Measurements from ENCODE around the gene MOB3B.

MOB3B gene

DNA sequence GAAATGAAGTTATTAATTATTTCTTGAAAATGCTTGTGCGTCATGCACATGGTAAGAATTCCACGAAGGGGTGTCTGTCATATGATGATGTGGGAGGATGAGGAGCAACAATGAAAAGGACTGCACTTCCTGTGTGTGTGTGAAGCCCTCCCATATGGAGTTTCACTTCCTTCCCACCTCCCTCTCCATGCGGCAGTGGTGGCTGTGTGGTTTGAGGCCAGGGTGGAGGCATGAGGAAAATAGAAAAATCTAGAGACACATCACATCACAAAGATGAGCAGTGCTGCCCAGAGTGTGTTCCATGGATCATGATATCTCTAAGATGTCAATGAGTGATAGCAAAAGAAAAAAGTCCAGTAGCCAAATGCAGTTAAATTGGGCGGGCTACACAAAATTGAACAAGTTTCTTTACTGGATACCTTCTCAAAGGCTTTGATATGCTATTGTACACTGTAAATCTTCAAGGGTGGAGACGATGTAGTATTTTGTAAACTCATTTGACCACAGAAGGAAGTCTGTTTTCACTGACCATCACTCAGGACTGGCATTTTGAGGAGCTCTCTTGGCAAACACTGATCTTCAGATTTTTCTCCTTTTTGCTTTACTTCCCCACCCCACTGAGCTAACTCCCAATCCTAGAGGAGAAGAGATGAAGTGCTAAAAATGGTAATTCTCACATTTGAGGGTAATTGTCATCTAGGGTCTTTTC, 177.0 kb downstream of the MOB3B start:
- TF ChIP-seq TAF1 (IDR thresholded peaks at IDR 0.05; ENCODE audit: borderline replicate concordance, insufficient read depth, low read length) (no peak), FOXP2 (optimal IDR thresholded peaks at IDR 0.05; ENCODE audit: borderline replicate concordance, extremely low read depth, extremely low read length, insufficient read depth) (no peak), SIN3A (IDR thresholded peaks at IDR 0.05; ENCODE audit: borderline replicate concordance, insufficient read depth, low read length) (no peak)
- TF ChIP-seq, protein P1, sequence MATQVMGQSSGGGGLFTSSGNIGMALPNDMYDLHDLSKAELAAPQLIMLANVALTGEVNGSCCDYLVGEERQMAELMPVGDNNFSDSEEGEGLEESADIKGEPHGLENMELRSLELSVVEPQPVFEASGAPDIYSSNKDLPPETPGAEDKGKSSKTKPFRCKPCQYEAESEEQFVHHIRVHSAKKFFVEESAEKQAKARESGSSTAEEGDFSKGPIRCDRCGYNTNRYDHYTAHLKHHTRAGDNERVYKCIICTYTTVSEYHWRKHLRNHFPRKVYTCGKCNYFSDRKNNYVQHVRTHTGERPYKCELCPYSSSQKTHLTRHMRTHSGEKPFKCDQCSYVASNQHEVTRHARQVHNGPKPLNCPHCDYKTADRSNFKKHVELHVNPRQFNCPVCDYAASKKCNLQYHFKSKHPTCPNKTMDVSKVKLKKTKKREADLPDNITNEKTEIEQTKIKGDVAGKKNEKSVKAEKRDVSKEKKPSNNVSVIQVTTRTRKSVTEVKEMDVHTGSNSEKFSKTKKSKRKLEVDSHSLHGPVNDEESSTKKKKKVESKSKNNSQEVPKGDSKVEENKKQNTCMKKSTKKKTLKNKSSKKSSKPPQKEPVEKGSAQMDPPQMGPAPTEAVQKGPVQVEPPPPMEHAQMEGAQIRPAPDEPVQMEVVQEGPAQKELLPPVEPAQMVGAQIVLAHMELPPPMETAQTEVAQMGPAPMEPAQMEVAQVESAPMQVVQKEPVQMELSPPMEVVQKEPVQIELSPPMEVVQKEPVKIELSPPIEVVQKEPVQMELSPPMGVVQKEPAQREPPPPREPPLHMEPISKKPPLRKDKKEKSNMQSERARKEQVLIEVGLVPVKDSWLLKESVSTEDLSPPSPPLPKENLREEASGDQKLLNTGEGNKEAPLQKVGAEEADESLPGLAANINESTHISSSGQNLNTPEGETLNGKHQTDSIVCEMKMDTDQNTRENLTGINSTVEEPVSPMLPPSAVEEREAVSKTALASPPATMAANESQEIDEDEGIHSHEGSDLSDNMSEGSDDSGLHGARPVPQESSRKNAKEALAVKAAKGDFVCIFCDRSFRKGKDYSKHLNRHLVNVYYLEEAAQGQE (IDR thresholded peaks at IDR 0.05; ENCODE audit: insufficient read depth in 1 of 2, low read depth in 2 of 2, low read length in 2 of 2): no peak

DNA sequence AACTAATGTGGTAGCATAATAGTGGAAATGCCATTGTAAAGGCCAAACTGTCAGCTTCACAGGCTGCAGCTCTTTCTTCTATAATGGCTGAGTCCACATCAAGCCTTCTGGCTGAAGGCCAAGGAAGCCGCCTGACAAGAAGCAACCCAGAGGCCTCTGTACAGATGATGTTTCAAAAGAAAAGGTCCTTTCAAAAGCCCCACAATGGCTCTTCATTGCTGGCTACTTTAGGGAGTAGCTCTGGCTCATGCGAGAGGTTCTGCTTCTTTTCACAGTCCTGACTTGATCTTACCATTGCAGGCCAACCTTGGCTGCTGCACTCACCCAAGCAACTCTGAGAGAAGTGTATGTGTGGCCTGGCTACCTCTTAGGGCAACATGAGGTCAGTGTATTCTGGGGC, 178.2 kb downstream of the MOB3B start:
- TF ChIP-seq SIN3A (IDR thresholded peaks at IDR 0.05; ENCODE audit: borderline replicate concordance, insufficient read depth, low read length): no peak
- TF ChIP-seq POLR2AphosphoS5 (IDR thresholded peaks at IDR 0.05; ENCODE audit: low read depth, low read length): no peak
- TF ChIP-seq, protein P1 (IDR thresholded peaks at IDR 0.05; ENCODE audit: insufficient read depth in 1 of 2, low read depth in 2 of 2, low read length in 2 of 2): no peak
- no peak for TF ChIP-seq FOXP2 (optimal IDR thresholded peaks at IDR 0.05; ENCODE audit: borderline replicate concordance, extremely low read depth, extremely low read length, insufficient read depth)
- no peak for TF ChIP-seq TAF1 (IDR thresholded peaks at IDR 0.05; ENCODE audit: borderline replicate concordance, insufficient read depth, low read length)

DNA sequence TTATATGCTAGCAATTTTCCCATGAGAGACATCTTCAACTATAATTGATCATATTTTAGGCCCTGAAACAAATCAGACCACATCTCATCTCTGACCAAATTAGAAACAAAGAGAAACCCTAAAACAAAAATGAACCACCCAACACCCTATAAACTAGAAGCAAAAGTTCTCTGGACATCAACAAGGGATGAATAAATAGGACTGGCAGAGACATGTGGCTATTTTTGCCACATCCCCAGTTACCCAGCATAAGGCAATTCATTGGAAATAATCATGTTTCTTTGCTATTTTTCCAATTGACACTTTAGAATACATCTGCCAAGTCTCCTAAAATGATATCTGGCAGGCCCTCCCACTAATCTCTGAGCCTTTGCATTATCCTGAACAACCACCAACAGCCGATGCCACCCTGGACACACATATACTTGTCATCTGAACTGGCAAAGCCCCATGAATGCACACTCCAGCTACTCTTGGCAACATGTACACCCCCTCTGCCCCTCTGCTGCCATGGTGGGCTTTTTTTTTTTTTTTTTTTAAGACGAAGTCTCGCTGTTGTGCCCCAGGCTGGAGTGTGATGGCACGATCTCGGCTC, 179.1 kb downstream of the MOB3B start:
- TF ChIP-seq POLR2AphosphoS5 (IDR thresholded peaks at IDR 0.05; ENCODE audit: low read depth, low read length) (no peak), TAF1 (IDR thresholded peaks at IDR 0.05; ENCODE audit: borderline replicate concordance, insufficient read depth, low read length) (no peak), FOXP2 (optimal IDR thresholded peaks at IDR 0.05; ENCODE audit: borderline replicate concordance, extremely low read depth, extremely low read length, insufficient read depth) (no peak), SIN3A (IDR thresholded peaks at IDR 0.05; ENCODE audit: borderline replicate concordance, insufficient read depth, low read length) (no peak)
- TF ChIP-seq, protein P1 (IDR thresholded peaks at IDR 0.05; ENCODE audit: insufficient read depth in 1 of 2, low read depth in 2 of 2, low read length in 2 of 2): no peak

DNA sequence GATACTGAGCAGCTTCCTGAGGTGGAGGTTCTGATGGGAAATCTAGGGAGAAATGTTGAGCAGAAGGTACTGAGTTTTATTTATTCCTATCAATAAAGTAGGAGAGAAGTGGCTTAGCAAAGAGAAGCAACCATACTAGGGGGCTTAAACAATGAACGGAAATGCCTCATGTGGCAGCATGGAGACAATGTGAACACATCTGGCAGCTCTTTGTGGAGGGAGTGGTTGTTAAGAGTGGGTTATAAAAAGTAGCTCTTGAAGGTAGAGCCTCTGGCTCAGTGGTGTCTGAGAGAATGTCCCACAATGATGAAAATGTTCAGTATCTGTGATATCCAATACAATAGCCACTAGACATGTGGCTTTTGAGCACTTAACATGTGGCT, 179.9 kb downstream of the MOB3B start:
- TF ChIP-seq TAF1 (IDR thresholded peaks at IDR 0.05; ENCODE audit: borderline replicate concordance, insufficient read depth, low read length) (no peak), SIN3A (IDR thresholded peaks at IDR 0.05; ENCODE audit: borderline replicate concordance, insufficient read depth, low read length) (no peak), FOXP2 (optimal IDR thresholded peaks at IDR 0.05; ENCODE audit: borderline replicate concordance, extremely low read depth, extremely low read length, insufficient read depth) (no peak), POLR2AphosphoS5 (IDR thresholded peaks at IDR 0.05; ENCODE audit: low read depth, low read length) (no peak)
- TF ChIP-seq, protein P1 (IDR thresholded peaks at IDR 0.05; ENCODE audit: insufficient read depth in 1 of 2, low read depth in 2 of 2, low read length in 2 of 2): no peak

All from PFSK-1 (cell line).